Prostate gland (tissue), 2 donors: ENCODE data around the gene DSEL.

Experiments used
- CTCF ChIP-seq, 4 experiments: fragments of 200-600 bp in 2 of 4; fragments of 450-650 bp in 2 of 4; sonication (generic) in 2 of 4; IDR thresholded peaks; 1 replicate in 3 of 4; 2 replicates in 1 of 4; pipeline ENCODE4 v1.5.1; 2016 to 2019; ENCODE audit warnings: antibody characterized with exemption in 4 of 4, mild to moderate bottlenecking in 2 of 4, moderate library complexity in 2 of 4
- POLR2A ChIP-seq: fragments of 450-650 bp; IDR thresholded peaks from one replicate; pipeline ENCODE4 v1.6.1; 2016; ENCODE audit warnings: antibody characterized with exemption, mild to moderate bottlenecking

GRCh38 chr18:67514465-67514864 is 2.1 kb downstream of the DSEL start:
- no peak for TF ChIP-seq CTCF (IDR thresholded peaks at IDR 0.05)
- no peak for TF ChIP-seq POLR2A
